ENCODE results near the gene WIPF3. TPM values are rescaled to one million over a fixed set of nuclear protein-coding genes. Genes with fewer than 3 reads are reported as not detected.
A peak's percentile ranks its signal among the peaks of the same experiment; 100 is the strongest.

WIPF3 gene
- total RNA-seq, 2 experiments from 2014 or later, result not detected

- H3K27ac Mint-ChIP-seq, result no peak overlapping the region
- CTCF ChIA-PET, result no interaction called here
- H3K4me3 Mint-ChIP-seq, result no peak overlapping the region
- H3K4me1 Mint-ChIP-seq, result no peaks in the 10 kb centered on the region
- H3K27me3 Mint-ChIP-seq, result peaks cover 44% of the 10 kb centered on the region
- no peaks in the 10 kb centered on the region for H3K36me3 Mint-ChIP-seq (ENCODE audit: low read depth)
- H3K9me3 Mint-ChIP-seq, result no peaks in the 10 kb centered on the region
- DNase-seq, result no peak
- POLR2A ChIA-PET, result no interaction called here
Observed at GRCh38 chr7:29815181-29816105, 9.1 kb downstream of the WIPF3 start.

- no peak for DNase-seq
- CTCF ChIA-PET, result no interaction called here
- no peaks in the 10 kb centered on the region for H3K36me3 Mint-ChIP-seq (ENCODE audit: low read depth)
- no peak overlapping the region for H3K4me3 Mint-ChIP-seq
- H3K9me3 Mint-ChIP-seq, result no peaks in the 10 kb centered on the region
- POLR2A ChIA-PET, result no interaction called here
- no peaks in the 10 kb centered on the region for H3K4me1 Mint-ChIP-seq
- no peak overlapping the region for H3K27ac Mint-ChIP-seq
- peaks cover 43% of the 10 kb centered on the region for H3K27me3 Mint-ChIP-seq
Observed at GRCh38 chr7:29818308-29818707, 12.0 kb downstream of the WIPF3 start.

- Mint-ChIP-seq H3K9me3 (no peaks in the 10 kb centered on the region), H3K4me1 (peaks cover 8% of the 10 kb centered on the region), H3K36me3 (ENCODE audit: low read depth) (no peaks in the 10 kb centered on the region), H3K27me3 (peaks cover 8% of the 10 kb centered on the region), H3K4me3 (peak overlapping the region; percentile 44), H3K27ac (peak overlapping the region; percentile 11)
- DNase-seq, result no peak
- POLR2A ChIA-PET, result interaction anchor here (0.6 kb wide), 1 partner anchor 25 kb away, joined by 3 read pairs; no protein-coding TSS in a partner anchor
- CTCF ChIA-PET, result no interaction called here
Observed at GRCh38 chr7:29825775-29826529, 19.6 kb downstream of the WIPF3 start.

- Mint-ChIP-seq H3K27ac (no peak overlapping the region), H3K9me3 (no peaks in the 10 kb centered on the region), H3K36me3 (ENCODE audit: low read depth) (no peaks in the 10 kb centered on the region), H3K27me3 (peaks cover 5% of the 10 kb centered on the region), H3K4me1 (peaks cover 8% of the 10 kb centered on the region), H3K4me3 (no peak overlapping the region)
- DNase-seq, result no peak
- ChIA-PET POLR2A (no interaction called here), CTCF (no interaction called here)
Observed at GRCh38 chr7:29826530-29826822, 20.2 kb downstream of the WIPF3 start.

GRCh38 chr7:29826904-29827303, 20.6 kb downstream of the WIPF3 start:
- Mint-ChIP-seq H3K36me3 (ENCODE audit: low read depth) (no peaks in the 10 kb centered on the region), H3K9me3 (no peaks in the 10 kb centered on the region), H3K4me1 (peaks cover 8% of the 10 kb centered on the region), H3K27me3 (peaks cover 3% of the 10 kb centered on the region), H3K27ac (no peak overlapping the region), H3K4me3 (no peak overlapping the region)
- POLR2A ChIA-PET, result no interaction called here
- no peak for DNase-seq
- CTCF ChIA-PET, result no interaction called here

GRCh38 chr7:29831705-29832104, 25.4 kb downstream of the WIPF3 start:
- POLR2A ChIA-PET, result no interaction called here
- no peaks in the 10 kb centered on the region for H3K9me3 Mint-ChIP-seq
- no peaks in the 10 kb centered on the region for H3K4me1 Mint-ChIP-seq
- CTCF ChIA-PET, result no interaction called here
- H3K27me3 Mint-ChIP-seq, result peaks cover 2% of the 10 kb centered on the region
- H3K36me3 Mint-ChIP-seq (ENCODE audit: low read depth), result no peaks in the 10 kb centered on the region
- H3K27ac Mint-ChIP-seq, result no peak overlapping the region
- no peak for DNase-seq
- no peak overlapping the region for H3K4me3 Mint-ChIP-seq

- no peak overlapping the region for H3K4me3 Mint-ChIP-seq
- H3K4me1 Mint-ChIP-seq, result no peaks in the 10 kb centered on the region
- ChIA-PET POLR2A (no interaction called here), CTCF (interaction anchor here (1.3 kb wide), 1 partner anchor 10 kb away, joined by 4 read pairs; no protein-coding TSS in a partner anchor)
- no peaks in the 10 kb centered on the region for H3K9me3 Mint-ChIP-seq
- peaks cover 5% of the 10 kb centered on the region for H3K27me3 Mint-ChIP-seq
- no peak for DNase-seq
- no peaks in the 10 kb centered on the region for H3K36me3 Mint-ChIP-seq (ENCODE audit: low read depth)
- H3K27ac Mint-ChIP-seq, result no peak overlapping the region
Observed at GRCh38 chr7:29833929-29834328, 27.6 kb downstream of the WIPF3 start.

GRCh38 chr7:29835718-29836117, 29.4 kb downstream of the WIPF3 start:
- H3K27ac Mint-ChIP-seq, result no peak overlapping the region
- H3K27me3 Mint-ChIP-seq, result peaks cover 8% of the 10 kb centered on the region
- H3K4me3 Mint-ChIP-seq, result no peak overlapping the region
- ChIA-PET POLR2A (no interaction called here), CTCF (no interaction called here)
- DNase-seq, result no peak
- no peaks in the 10 kb centered on the region for H3K4me1 Mint-ChIP-seq
- H3K36me3 Mint-ChIP-seq (ENCODE audit: low read depth), result no peaks in the 10 kb centered on the region
- no peaks in the 10 kb centered on the region for H3K9me3 Mint-ChIP-seq

- H3K36me3 Mint-ChIP-seq (ENCODE audit: low read depth), result no peaks in the 10 kb centered on the region
- DNase-seq, result no peak
- no peak overlapping the region for H3K4me3 Mint-ChIP-seq
- no peaks in the 10 kb centered on the region for H3K4me1 Mint-ChIP-seq
- peaks cover 9% of the 10 kb centered on the region for H3K27me3 Mint-ChIP-seq
- CTCF ChIA-PET, result no interaction called here
- POLR2A ChIA-PET, result no interaction called here
- H3K27ac Mint-ChIP-seq, result no peak overlapping the region
- H3K9me3 Mint-ChIP-seq, result no peaks in the 10 kb centered on the region
Observed at GRCh38 chr7:29839302-29839701, 33.0 kb downstream of the WIPF3 start.

- Mint-ChIP-seq H3K4me3 (no peak overlapping the region), H3K36me3 (ENCODE audit: low read depth) (no peaks in the 10 kb centered on the region), H3K27ac (no peak overlapping the region), H3K27me3 (peaks cover 9% of the 10 kb centered on the region), H3K9me3 (no peaks in the 10 kb centered on the region), H3K4me1 (no peaks in the 10 kb centered on the region)
- ChIA-PET CTCF (no interaction called here), POLR2A (no interaction called here)
- no peak for DNase-seq
Observed at GRCh38 chr7:29839921-29840320, 33.6 kb downstream of the WIPF3 start.

GRCh38 chr7:29840701-29841100, 34.4 kb downstream of the WIPF3 start:
- Mint-ChIP-seq H3K4me3 (no peak overlapping the region), H3K27me3 (peaks cover 9% of the 10 kb centered on the region), H3K27ac (no peak overlapping the region), H3K4me1 (no peaks in the 10 kb centered on the region), H3K36me3 (ENCODE audit: low read depth) (no peaks in the 10 kb centered on the region), H3K9me3 (no peaks in the 10 kb centered on the region)
- ChIA-PET POLR2A (no interaction called here), CTCF (no interaction called here)
- DNase-seq, result no peak

GRCh38 chr7:29841926-29842701, 35.8 kb downstream of the WIPF3 start:
- ChIA-PET POLR2A (no interaction called here), CTCF (no interaction called here)
- Mint-ChIP-seq H3K4me1 (no peaks in the 10 kb centered on the region), H3K4me3 (no peak overlapping the region), H3K36me3 (ENCODE audit: low read depth) (no peaks in the 10 kb centered on the region), H3K9me3 (no peaks in the 10 kb centered on the region), H3K27ac (no peak overlapping the region), H3K27me3 (peaks cover 9% of the 10 kb centered on the region)
- DNase-seq, result no peak

GRCh38 chr7:29843093-29843492, 36.8 kb downstream of the WIPF3 start:
- Mint-ChIP-seq H3K4me1 (no peaks in the 10 kb centered on the region), H3K36me3 (ENCODE audit: low read depth) (no peaks in the 10 kb centered on the region), H3K9me3 (no peaks in the 10 kb centered on the region), H3K27ac (no peak overlapping the region), H3K27me3 (peaks cover 12% of the 10 kb centered on the region), H3K4me3 (no peak overlapping the region)
- DNase-seq, result no peak
- CTCF ChIA-PET, result interaction anchor here (1.4 kb wide), 1 partner anchor 9 kb away, joined by 4 read pairs; no protein-coding TSS in a partner anchor
- POLR2A ChIA-PET, result no interaction called here

All from activated CD4-positive, alpha-beta T cell treated with anti-CD3 and anti-CD28 coated beads, Interleukin-2, amount 10 ng/mL, durations not matched to agents 7 days and 5 days (primary cell).